Fibroblast of lung (primary cell): ENCODE measurements around the gene PAK4. TPM values are rescaled to one million over a fixed set of nuclear protein-coding genes. Genes with fewer than 3 reads are reported as not detected.
"Not testable (repeated sequence)": the region's sequence is repeated elsewhere in the genome, so short reads cannot be mapped to it uniquely, and the experiment has no call there.

ENCODE experiments used
- DNase-seq, 2 donors: peaks; one replicate each; pipeline versions ENCODE4 v3.0.0 to v3.0.0-alpha.2; 2010; ENCODE audit warnings: low read depth in 2 of 2
- H2AFZ ChIP-seq: 2 replicates; pipeline ENCODE4 v1.5.1; 2012; ENCODE audit warnings: low read length, control low read depth, inconsistent platforms
- H3K27ac ChIP-seq: 2 replicates; pipeline ENCODE4 v1.5.1; 2011; ENCODE audit warnings: low read length, control low read depth; ENCODE audit not compliant: insufficient read depth
- H3K27me3 ChIP-seq: 2 replicates; pipeline ENCODE4 v1.5.1; 2011; ENCODE audit warnings: mild to moderate bottlenecking, low read length; ENCODE audit not compliant: control insufficient read depth, insufficient read depth
- H3K36me3 ChIP-seq: 2 replicates; pipeline ENCODE4 v1.5.1; 2011; ENCODE audit warnings: low read length; ENCODE audit not compliant: control insufficient read depth, insufficient read depth
- H3K4me1 ChIP-seq: 2 replicates; pipeline ENCODE4 v1.5.1; 2011; ENCODE audit warnings: low read length; ENCODE audit not compliant: control insufficient read depth, insufficient read depth; ENCODE audit errors: extremely low read depth
- H3K4me2 ChIP-seq: 2 replicates; pipeline ENCODE4 v1.5.1; 2011; ENCODE audit warnings: low read length, control low read depth; ENCODE audit not compliant: insufficient read depth; ENCODE audit errors: extremely low read depth
- H3K4me3 ChIP-seq, 4 experiments: fragments of 200-600 bp in 1 of 4; sonication (generic) in 1 of 4; replicated peaks in 1 of 4; 2 replicates each; pipeline ENCODE4 v1.5.1; 2011 to 2016; ENCODE audit warnings: low read length in 4 of 4, low read depth in 3 of 4, mild to moderate bottlenecking in 3 of 4, control low read depth in 2 of 4, inconsistent platforms in 1 of 4, mixed read lengths in 1 of 4; ENCODE audit not compliant: insufficient read depth in 1 of 4; ENCODE audit errors: control extremely low read depth in 1 of 4
- H3K79me2 ChIP-seq: 2 replicates; pipeline ENCODE4 v1.5.1; 2012; ENCODE audit warnings: mild to moderate bottlenecking, low read length, inconsistent platforms; ENCODE audit not compliant: control insufficient read depth, insufficient read depth
- H3K9ac ChIP-seq: 2 replicates; pipeline ENCODE4 v1.5.1; 2011; ENCODE audit warnings: mild to moderate bottlenecking, low read length, control low read depth; ENCODE audit not compliant: insufficient read depth
- H3K9me3 ChIP-seq: 2 replicates; pipeline ENCODE4 v1.5.1; 2012; ENCODE audit warnings: low read depth, low read length; ENCODE audit not compliant: control insufficient read depth, insufficient read depth
- H4K20me1 ChIP-seq: 2 replicates; pipeline ENCODE4 v1.5.1; 2011; ENCODE audit warnings: low read length; ENCODE audit not compliant: control insufficient read depth, insufficient read depth; ENCODE audit errors: extremely low read depth
- EZH2 ChIP-seq: IDR thresholded peaks from 2 replicates; pipeline ENCODE4 v1.5.1; 2012; ENCODE audit warnings: low read length, control low read depth, mild to moderate bottlenecking; ENCODE audit errors: missing control alignments
- polyA plus RNA-seq, 2 donors: library from polyadenylated mRNA; depleted of rRNA in 1 of 2; stranded (reverse) in 1 of 2; unstranded in 1 of 2; fragments of >200 nt; gene quantifications; 2 replicates each; pipeline ENCODE4 v1.2.1, GENCODE V29; 2011 to 2012; ENCODE audit warnings: missing spikeins in 1 of 2
- total RNA-seq: library from RNA; depleted of rRNA; stranded (reverse); fragments of >200 nt; gene quantifications from 2 replicates; pipeline ENCODE4 v1.2.1, GENCODE V29; 2014
- TF ChIP-seq, protein P1 (sequence below), 2 donors: IDR thresholded peaks in 1 of 2; conservative IDR thresholded peaks in 1 of 2; 1 replicate in 1 of 2; 2 replicates in 1 of 2; pipeline ENCODE4 v1.5.1; 2011 to 2012; ENCODE audit warnings: low read length in 2 of 2, control low read depth in 1 of 2, inconsistent platforms in 1 of 2, low read depth in 1 of 2, mild to moderate bottlenecking in 1 of 2

The PAK4 gene
- total and polyA plus RNA-seq, 2 donors (not counting 1 experiment from before 2014, with no cell fraction given) = 4.6 to 8.4 TPM

DNA sequence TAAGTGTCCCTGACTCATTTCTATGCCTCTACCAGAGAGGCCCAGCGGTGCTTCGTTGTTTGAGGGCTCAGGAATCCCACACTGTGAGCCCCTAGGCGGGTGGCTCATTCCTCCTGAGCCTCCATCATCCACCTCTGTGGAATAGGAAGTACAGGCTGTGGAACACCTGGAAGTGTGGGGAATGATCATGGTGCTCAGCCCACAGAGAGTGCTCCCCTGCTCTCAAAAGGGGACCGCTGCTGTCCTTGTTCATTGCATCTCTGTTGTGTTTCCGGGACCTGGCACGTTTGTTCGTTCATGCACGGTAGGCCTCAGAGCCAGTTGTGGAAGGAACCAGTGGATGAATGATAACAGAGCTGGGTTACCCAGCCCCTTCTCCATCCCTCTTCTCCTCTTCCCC lies 40.2 kb upstream of the PAK4 start:
- Histone ChIP-seq H4K20me1 (no peaks in the 10 kb centered on the region), H3K79me2 (no peaks in the 10 kb centered on the region), H3K27ac (no peak overlapping the region), H3K4me3 (no peak overlapping the region), H3K9ac (no peak overlapping the region), H3K4me1 (no peaks in the 10 kb centered on the region), H3K36me3 (no peaks in the 10 kb centered on the region), H2AFZ (no peak overlapping the region), H3K27me3 (peaks cover 22% of the 10 kb centered on the region), H3K4me2 (no peak overlapping the region), H3K9me3 (no peaks in the 10 kb centered on the region)
- no peak for DNase-seq
- TF ChIP-seq EZH2 = no peak
- TF ChIP-seq, protein P1, sequence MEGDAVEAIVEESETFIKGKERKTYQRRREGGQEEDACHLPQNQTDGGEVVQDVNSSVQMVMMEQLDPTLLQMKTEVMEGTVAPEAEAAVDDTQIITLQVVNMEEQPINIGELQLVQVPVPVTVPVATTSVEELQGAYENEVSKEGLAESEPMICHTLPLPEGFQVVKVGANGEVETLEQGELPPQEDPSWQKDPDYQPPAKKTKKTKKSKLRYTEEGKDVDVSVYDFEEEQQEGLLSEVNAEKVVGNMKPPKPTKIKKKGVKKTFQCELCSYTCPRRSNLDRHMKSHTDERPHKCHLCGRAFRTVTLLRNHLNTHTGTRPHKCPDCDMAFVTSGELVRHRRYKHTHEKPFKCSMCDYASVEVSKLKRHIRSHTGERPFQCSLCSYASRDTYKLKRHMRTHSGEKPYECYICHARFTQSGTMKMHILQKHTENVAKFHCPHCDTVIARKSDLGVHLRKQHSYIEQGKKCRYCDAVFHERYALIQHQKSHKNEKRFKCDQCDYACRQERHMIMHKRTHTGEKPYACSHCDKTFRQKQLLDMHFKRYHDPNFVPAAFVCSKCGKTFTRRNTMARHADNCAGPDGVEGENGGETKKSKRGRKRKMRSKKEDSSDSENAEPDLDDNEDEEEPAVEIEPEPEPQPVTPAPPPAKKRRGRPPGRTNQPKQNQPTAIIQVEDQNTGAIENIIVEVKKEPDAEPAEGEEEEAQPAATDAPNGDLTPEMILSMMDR (conservative IDR thresholded peaks at IDR 0.05 in 1 of 2, IDR thresholded peaks at IDR 0.05 in 1 of 2; ENCODE audit: low read depth in 1 of 2, low read length in 2 of 2) = no peak

DNA sequence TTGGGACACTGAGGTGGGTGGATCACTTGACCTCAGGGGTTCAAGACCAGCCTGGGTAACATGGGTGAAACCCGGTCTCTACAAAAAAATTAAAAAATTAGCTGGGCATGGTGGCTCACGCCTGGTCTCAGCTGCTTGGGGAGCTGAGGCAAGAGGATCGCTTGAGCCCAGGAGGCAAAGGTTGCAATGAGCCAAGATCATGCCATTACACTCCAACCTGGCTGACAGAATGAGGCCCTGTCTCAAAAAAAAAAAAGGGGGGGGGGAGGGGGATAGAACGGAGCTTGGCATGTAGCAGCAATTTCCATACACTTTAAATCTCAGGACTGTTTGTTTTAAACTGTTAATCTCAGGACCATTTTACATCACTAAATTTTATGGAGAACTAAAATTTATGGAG lies 39.2 kb upstream of the PAK4 start:
- Histone ChIP-seq H3K27me3 (peaks cover 22% of the 10 kb centered on the region), H3K4me2 (no peak overlapping the region), H3K36me3 (no peaks in the 10 kb centered on the region), H2AFZ (no peak overlapping the region), H4K20me1 (no peaks in the 10 kb centered on the region), H3K79me2 (no peaks in the 10 kb centered on the region), H3K9me3 (no peaks in the 10 kb centered on the region), H3K4me3 (no peak overlapping the region), H3K9ac (no peak overlapping the region), H3K4me1 (no peaks in the 10 kb centered on the region), H3K27ac (no peak overlapping the region)
- TF ChIP-seq, protein P1 (conservative IDR thresholded peaks at IDR 0.05 in 1 of 2, IDR thresholded peaks at IDR 0.05 in 1 of 2; ENCODE audit: low read depth in 1 of 2, low read length in 2 of 2) = no peak
- DNase-seq = no peak

DNA sequence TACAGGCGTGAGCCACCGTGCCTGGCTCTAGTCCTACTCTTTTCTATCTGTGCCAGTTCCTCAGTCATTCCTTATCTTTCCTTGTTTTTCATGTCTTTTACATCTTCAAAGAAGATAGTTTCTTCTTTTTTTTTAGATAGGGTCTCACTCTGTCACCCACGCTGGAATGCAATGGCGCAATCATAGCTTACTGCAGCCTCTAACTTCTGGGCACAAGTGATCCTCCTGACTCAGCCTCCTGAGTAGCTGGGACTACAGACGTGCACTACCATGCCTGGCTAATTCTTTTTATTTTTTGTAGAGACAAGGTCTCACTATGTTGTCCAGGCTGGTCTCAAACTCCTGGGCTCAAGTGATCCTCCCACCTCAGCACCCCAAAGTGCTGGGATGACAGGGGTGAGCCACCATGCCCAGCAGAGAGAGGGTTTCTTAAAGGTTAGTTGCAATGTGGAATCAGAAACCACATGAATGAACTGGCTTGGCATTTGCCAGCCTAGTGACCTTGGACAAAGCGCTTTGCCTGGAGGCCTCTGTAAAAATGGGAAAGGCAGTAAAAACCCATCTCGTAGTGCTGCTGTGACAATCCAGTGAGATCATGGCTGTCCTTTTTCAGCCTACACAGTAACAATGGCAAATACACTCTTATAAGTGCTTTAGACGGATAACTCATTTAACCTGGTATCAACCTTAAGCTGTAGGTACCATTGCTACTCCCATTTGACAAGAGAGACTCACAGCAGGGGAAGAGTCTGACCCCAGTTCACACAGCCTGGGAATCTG lies 37.5 kb upstream of the PAK4 start:
- no peak for DNase-seq
- no peak overlapping the region for H2AFZ ChIP-seq
- no peak overlapping the region for H3K4me3 ChIP-seq
- H3K27me3 ChIP-seq = peaks cover 22% of the 10 kb centered on the region
- H3K79me2 ChIP-seq = no peaks in the 10 kb centered on the region
- H3K27ac ChIP-seq = no peak overlapping the region
- H3K9me3 ChIP-seq = no peaks in the 10 kb centered on the region
- H4K20me1 ChIP-seq = no peaks in the 10 kb centered on the region
- H3K9ac ChIP-seq = no peak overlapping the region
- no peak overlapping the region for H3K4me2 ChIP-seq
- TF ChIP-seq, protein P1 (conservative IDR thresholded peaks at IDR 0.05 in 1 of 2, IDR thresholded peaks at IDR 0.05 in 1 of 2; ENCODE audit: low read depth in 1 of 2, low read length in 2 of 2) = no peak
- no peak for TF ChIP-seq EZH2
- no peaks in the 10 kb centered on the region for H3K36me3 ChIP-seq
- no peaks in the 10 kb centered on the region for H3K4me1 ChIP-seq

- H3K9me3 ChIP-seq, H3K79me2 ChIP-seq, H2AFZ ChIP-seq: not testable (repeated sequence)
Measured at GRCh38 chr19:39090016-39090415, 35.6 kb upstream of the PAK4 start.

More at GRCh38 chr19:39090016-39090415, 35.6 kb upstream of the PAK4 start:
- not testable (repeated sequence) for H3K36me3 ChIP-seq, H3K4me2 ChIP-seq, H3K4me3 ChIP-seq, H3K27ac ChIP-seq, H3K27me3 ChIP-seq, DNase-seq, H3K9ac ChIP-seq, H4K20me1 ChIP-seq, H3K4me1 ChIP-seq
